Adipose tissue (tissue), 3 donors: Measurements from ENCODE around the gene CDK5RAP1. TPM values are rescaled to one million over a fixed set of nuclear protein-coding genes. Genes with fewer than 3 reads are reported as not detected.

ENCODE experiments used
- H3K27ac ChIP-seq: one replicate; pipeline ENCODE4 v1.5.1; 2013; ENCODE audit warnings: low read depth, low read length
- WGBS, 3 donors: extraction: QIAGEN DNeasy Blood & Tissue Kit; methylation state at CpG; one replicate each; pipeline ENCODE4 v1.1.7; 2013; 5-methylcytosine and 5-hydroxymethylcytosine counted together
- polyA plus RNA-seq, 3 donors: library from polyadenylated mRNA; stranded (reverse); fragments of 200-250 nt; gene quantifications; one replicate each; pipeline ENCODE4 v1.2.3, GENCODE V29; 2013
- donor health status: healthy with polysubstance abuse.
- donor health status: Bipolar disorder and iron deficiency.
- donor health status: healthy.

CDK5RAP1 gene
- polyA plus RNA-seq, 3 donors, result 10.9 to 21.3 (median 20.7) TPM

- no peak overlapping the region for H3K27ac ChIP-seq
- 44 to 76% (median 60%) methylated on average over 7 of the region's 7 CpGs for WGBS, 3 donors
Observed at GRCh38 chr20:33423141-33423834, 22.0 kb upstream of the CDK5RAP1 start.

GRCh38 chr20:33419140-33419974, 18.0 kb upstream of the CDK5RAP1 start:
- WGBS, 3 donors, result 48 to 54% (median 50%) methylated on average over 7 of the region's 7 CpGs
- no peak overlapping the region for H3K27ac ChIP-seq

- WGBS, 3 donors, result 89 to 97% (median 94%) methylated on average over 3 of the region's 3 CpGs
- H3K27ac ChIP-seq, result no peak overlapping the region
Observed at GRCh38 chr20:33418033-33418432, 16.7 kb upstream of the CDK5RAP1 start.

GRCh38 chr20:33415948-33416347, 14.6 kb upstream of the CDK5RAP1 start:
- 46 to 56% (median 49%) methylated on average over 8 of the region's 8 CpGs for WGBS, 3 donors
- H3K27ac ChIP-seq, result no peak overlapping the region

- WGBS, 3 donors, result 89 to 93% (median 93%) methylated on average over 7 to 8 of the region's 8 CpGs
- no peak overlapping the region for H3K27ac ChIP-seq
Observed at GRCh38 chr20:33412484-33412838, 11.1 kb upstream of the CDK5RAP1 start.

GRCh38 chr20:33411711-33412483, 10.6 kb upstream of the CDK5RAP1 start:
- no peak overlapping the region for H3K27ac ChIP-seq
- 96 to 99% (median 96%) methylated on average over 7 of the region's 7 CpGs for WGBS, 3 donors

- no peak overlapping the region for H3K27ac ChIP-seq
- 81 to 88% (median 82%) methylated on average over 7 of the region's 7 CpGs for whole genome bisulfite sequencing, 3 donors
Observed at GRCh38 chr20:33411242-33411641, 9.9 kb upstream of the CDK5RAP1 start.

- H3K27ac ChIP-seq, result no peak overlapping the region
- 93 to 96% (median 94%) methylated on average over 15 of the region's 15 CpGs for WGBS, 3 donors
Observed at GRCh38 chr20:33410081-33410742, 8.9 kb upstream of the CDK5RAP1 start.

- no peak overlapping the region for H3K27ac ChIP-seq
- 79 to 82% (median 82%) methylated on average over 18 of the region's 18 CpGs for WGBS, 3 donors
Observed at GRCh38 chr20:33408716-33409654, 7.7 kb upstream of the CDK5RAP1 start.

GRCh38 chr20:33408313-33408712, 7.0 kb upstream of the CDK5RAP1 start:
- WGBS, 3 donors, result 89 to 94% (median 90%) methylated on average over 12 of the region's 12 CpGs
- H3K27ac ChIP-seq, result no peak overlapping the region

- no peak overlapping the region for H3K27ac ChIP-seq
- WGBS, 3 donors, result 54 to 66% (median 65%) methylated on average over 4 of the region's 4 CpGs
Observed at GRCh38 chr20:33407796-33408195, 6.5 kb upstream of the CDK5RAP1 start.

- 57 to 90% (median 59%) methylated on average over 1 of the region's 1 CpG for WGBS, 3 donors
- H3K27ac ChIP-seq, result no peak overlapping the region
Observed at GRCh38 chr20:33407251-33407650, 5.9 kb upstream of the CDK5RAP1 start.

GRCh38 chr20:33404281-33404680, 3.0 kb upstream of the CDK5RAP1 start:
- 85 to 96% (median 94%) methylated on average over 2 of the region's 2 CpGs for WGBS, 3 donors

GRCh38 chr20:33401921-33402369, 626 bp upstream of the CDK5RAP1 start:
- WGBS, 3 donors, result 46 to 49% (median 47%) methylated on average over 8 of the region's 8 CpGs
- no peak overlapping the region for H3K27ac ChIP-seq

More at GRCh38 chr20:33404281-33404680, 3.0 kb upstream of the CDK5RAP1 start:
- no peak overlapping the region for H3K27ac ChIP-seq

- WGBS, 3 donors, result 0 to 1% (median 0%) methylated on average over 8 of the region's 8 CpGs
- H3K27ac ChIP-seq, result no peak overlapping the region
Observed at GRCh38 chr20:33400812-33401183, 521 bp downstream of the CDK5RAP1 start.

GRCh38 chr20:33399924-33400323, 1.4 kb downstream of the CDK5RAP1 start:
- 46 to 52% (median 51%) methylated on average over 6 of the region's 6 CpGs for whole genome bisulfite sequencing, 3 donors
- no peak overlapping the region for H3K27ac ChIP-seq

GRCh38 chr20:33394718-33395117, 6.6 kb downstream of the CDK5RAP1 start:
- 89 to 94% (median 91%) methylated on average over 4 of the region's 4 CpGs for WGBS, 3 donors
- no peak overlapping the region for H3K27ac ChIP-seq
